ENCODE results near the gene PEF1.
"Not testable (repeated sequence)": the region's sequence is repeated elsewhere in the genome, so short reads cannot be mapped to it uniquely, and the experiment has no call there.

PEF1 gene

GRCh38 chr1:31615939-31616338 lies 28.7 kb downstream of the PEF1 start:
- no peak for DNase-seq

- DNase-seq = no peak
Measured at GRCh38 chr1:31615414-31615813, 29.3 kb downstream of the PEF1 start.

- no peak for DNase-seq
Measured at GRCh38 chr1:31614414-31615005, 30.2 kb downstream of the PEF1 start.

DNA sequence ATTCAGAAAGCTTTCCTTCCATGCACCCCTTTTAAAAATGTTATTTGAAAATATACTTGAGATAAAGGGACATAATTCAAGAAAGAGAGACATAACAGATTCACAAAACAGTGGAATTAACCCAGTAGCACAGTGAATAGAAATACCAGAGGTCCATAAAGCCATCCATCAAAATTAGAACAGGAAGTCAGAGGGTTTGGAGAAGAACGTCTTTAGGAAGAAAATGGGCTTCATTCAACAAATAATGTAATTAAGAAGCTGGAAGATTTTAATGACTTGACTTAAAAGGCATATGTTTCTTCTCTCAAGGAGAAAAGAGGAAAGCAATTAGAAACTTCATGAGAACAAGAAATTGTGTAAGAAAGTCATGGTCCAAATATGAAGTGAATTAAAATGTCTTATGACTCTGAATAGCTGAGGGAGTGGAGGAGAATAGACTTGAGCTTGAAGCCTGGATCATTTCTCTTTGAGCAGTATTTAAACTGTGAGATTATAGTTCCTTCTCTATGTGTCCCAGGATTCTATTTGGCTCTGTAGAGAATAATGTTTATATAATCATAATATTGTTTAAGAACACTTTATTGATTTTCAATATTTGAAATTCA lies 35.1 kb downstream of the PEF1 start:
- DNase-seq = no peak

DNA sequence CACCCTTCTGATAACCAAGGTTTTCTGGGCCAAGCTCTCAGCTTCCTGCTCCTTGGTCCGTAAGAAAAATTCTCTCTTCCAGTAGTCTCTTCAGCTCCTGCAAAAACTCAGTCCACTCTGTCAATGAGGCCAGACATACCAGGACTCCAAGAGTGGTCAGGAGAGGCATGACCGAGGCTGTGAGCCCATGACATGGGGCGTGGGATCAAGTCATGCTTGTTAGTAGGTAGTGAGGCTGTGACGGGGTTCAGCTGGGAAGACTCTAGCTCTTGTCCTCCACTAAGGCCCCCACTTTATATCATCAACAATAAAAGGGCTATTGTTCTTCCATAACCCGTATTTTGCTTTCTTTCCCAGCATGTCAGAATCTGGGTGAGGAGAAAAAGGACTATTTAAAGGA lies 37.3 kb downstream of the PEF1 start:
- no peak for DNase-seq

DNA sequence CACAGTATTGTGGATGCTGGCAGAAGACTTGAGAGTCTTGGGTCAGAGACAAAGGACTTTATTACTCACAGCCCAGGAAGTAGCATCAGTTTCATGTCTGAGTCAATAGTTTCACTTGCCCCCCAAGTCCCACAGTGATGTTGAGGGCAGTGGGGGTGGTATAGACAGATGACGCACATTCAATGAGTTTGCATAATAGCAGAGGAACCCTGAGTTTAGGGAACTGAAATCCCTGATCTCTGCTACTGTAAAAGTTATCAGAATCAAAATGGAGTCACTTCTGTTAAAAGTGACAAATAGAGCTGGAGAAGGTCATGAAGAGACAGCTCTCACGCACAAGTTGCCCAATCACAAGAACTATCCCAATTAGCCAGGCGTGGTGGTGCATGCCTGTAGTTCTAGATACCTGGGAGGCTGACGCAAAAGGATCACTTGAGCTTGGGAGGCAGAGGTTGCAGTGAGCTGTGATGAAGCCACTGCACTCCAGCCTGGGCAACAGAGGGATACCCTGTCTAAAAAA lies 38.7 kb downstream of the PEF1 start:
- no peak for DNase-seq

GRCh38 chr1:31602081-31602480 lies 42.6 kb downstream of the PEF1 start:
- no peak for DNase-seq

GRCh38 chr1:31600641-31601040 lies 44.0 kb downstream of the PEF1 start:
- DNase-seq = no peak

DNA sequence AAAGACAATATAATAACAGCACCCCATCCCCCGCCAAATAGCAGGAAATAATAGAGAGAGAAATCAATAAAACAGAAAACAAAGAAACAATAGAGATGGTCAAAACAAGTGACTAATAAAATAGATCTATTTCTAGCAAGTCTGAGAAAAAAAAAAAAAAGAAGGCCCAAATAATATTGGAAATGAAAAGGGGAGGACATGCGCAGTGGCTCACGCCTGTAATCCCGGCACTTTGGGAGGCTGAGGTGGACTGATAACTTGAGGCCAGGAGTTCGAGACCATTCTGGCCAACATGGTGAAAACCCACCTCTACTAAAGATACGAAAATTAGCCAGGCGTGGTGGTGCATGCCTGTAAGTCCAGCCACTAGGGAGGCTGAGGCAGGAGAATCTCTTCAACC lies 45.7 kb downstream of the PEF1 start:
- no peak for DNase-seq

- DNase-seq = no peak
Measured at GRCh38 chr1:31596737-31597097, 48.0 kb downstream of the PEF1 start.

- no peak for DNase-seq
Measured at GRCh38 chr1:31595836-31596736, 48.6 kb downstream of the PEF1 start.

DNA sequence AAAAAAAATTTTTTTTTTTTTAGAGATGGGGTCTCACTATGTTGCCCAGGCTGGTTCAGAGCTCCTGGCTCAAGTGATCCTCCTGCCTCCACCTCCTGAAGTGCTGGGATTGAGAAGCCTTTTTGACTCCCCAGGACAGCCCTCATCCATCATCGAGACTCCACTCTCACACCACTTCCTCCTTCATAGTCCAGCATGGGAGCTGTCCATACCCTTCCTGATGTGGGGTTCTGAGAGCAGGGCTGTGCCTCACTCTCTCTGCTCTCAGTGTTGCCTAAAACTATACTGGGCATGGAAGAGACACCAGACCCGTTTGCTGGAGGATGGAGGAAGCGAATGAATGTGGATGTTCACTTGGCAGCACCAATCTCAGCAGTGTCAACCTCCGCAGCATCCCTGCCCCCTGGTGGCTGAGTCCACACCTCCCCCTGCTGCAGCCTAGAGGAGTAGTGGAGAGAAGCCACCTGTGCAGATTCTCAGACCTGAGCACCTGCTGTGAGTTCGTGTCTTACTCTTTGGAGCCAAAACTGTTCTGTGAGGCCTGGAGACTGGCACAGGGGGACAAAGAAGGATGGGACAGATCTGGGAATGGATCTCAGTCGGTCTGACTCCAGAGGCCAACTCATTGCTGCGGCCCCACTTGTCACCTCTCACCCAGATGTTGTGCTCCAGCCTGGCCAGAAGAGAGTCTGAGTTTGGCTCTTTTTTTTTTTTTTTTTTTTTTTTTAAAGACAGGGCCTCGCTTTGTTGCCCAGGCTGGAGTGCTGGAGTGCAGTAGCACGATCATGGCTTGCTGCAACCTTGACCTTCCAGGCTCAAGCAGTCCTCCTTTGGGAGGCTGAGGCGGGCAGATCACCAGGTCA lies 50.7 kb downstream of the PEF1 start:
- DNase-seq = peak in 16 of 56 donors; percentile 7 to 68 (median 32)

GRCh38 chr1:31593136-31593665 lies 51.5 kb downstream of the PEF1 start:
- no peak for DNase-seq

- DNase-seq = no peak
Measured at GRCh38 chr1:31592132-31592531, 52.5 kb downstream of the PEF1 start.

- DNase-seq = no peak
Measured at GRCh38 chr1:31591425-31592093, 53.1 kb downstream of the PEF1 start.

GRCh38 chr1:31588751-31589515 lies 55.7 kb downstream of the PEF1 start:
- no peak for DNase-seq

GRCh38 chr1:31587720-31588423 lies 56.8 kb downstream of the PEF1 start:
- peak in 10 of 56 donors; percentile 3 to 47 (median 14) for DNase-seq

DNA sequence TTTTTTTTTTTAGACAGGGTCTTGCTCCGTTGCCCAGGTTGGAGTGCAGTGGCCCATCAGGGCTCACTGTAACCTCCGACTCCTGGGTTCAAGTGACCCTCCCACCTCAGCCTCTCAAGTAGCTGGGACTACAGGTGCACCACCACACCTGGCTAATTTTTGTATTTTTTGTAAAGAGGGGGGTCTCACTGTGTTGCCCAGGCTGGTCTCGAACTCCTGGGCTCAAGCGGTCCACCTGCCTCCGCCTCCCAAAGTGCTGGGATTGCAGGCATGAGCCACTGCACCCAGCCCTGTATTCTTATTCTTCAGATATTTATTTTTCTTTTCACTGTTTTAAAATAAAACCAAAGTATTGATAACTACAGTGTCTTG lies 57.4 kb downstream of the PEF1 start:
- not testable (repeated sequence) for DNase-seq

Measured in amygdala (tissue), 56 donors.